Endothelial cell of umbilical vein (primary cell): ENCODE results near the gene TENM4. TPM values are rescaled to one million over a fixed set of nuclear protein-coding genes. Genes with fewer than 3 reads are reported as not detected.
A peak's percentile ranks its signal among the peaks of the same experiment; 100 is the strongest.

Experiments
- BruUV-seq: library from RNA; stranded (reverse); fragments of 400-500 nt; replicated peaks from 2 replicates; lab custom pipeline; 2021; lab: Mats Ljungman, UMichigan
- CTCF ChIA-PET: fragments of 300-600, 350-600 bp; sonication (Branson Sonifier 250); formaldehyde crosslinking; loops from one replicate; lab custom pipeline; 2021; ENCODE audit warnings: antibody characterized with exemption, inconsistent platforms; lab: Charles Lee
- POLR2A ChIA-PET: fragments of 300-600, 350-600 bp; sonication (Branson Sonifier 250); formaldehyde crosslinking; loops from one replicate; lab custom pipeline; 2021; ENCODE audit warnings: antibody characterized with exemption, inconsistent platforms; lab: Charles Lee
- DNase-seq: peaks from one replicate; pipeline ENCODE4 v3.0.0-alpha.2; 2011; ENCODE audit warnings: low read depth, low spot score
- FAIRE-seq: peaks from 2 replicates; lab custom pipeline; 2011; peaks lifted over from hg19 to GRCh38; lab: Jason Lieb, UNC
- H2AFZ ChIP-seq: 2 replicates; pipeline ENCODE4 v1.6.0; 2012; ENCODE audit warnings: low read depth, low read length, control low read depth, inconsistent platforms
- H3K27ac ChIP-seq: 2 replicates; pipeline ENCODE4 v1.5.1; 2011; ENCODE audit warnings: low read depth, mild to moderate bottlenecking, control low read depth, low read length, moderate library complexity; ENCODE audit not compliant: insufficient read depth
- H3K27me3 ChIP-seq, 2 experiments: 2 replicates each; pipeline versions ENCODE4 v1.6.0 to v1.6.1; 2011; ENCODE audit warnings: low read length in 2 of 2, mixed read lengths in 1 of 2; ENCODE audit not compliant: control insufficient read depth in 2 of 2, insufficient read depth in 2 of 2
- H3K36me3 ChIP-seq, 2 experiments: 2 replicates in 1 of 2; 3 replicates in 1 of 2; pipeline ENCODE4 v1.5.1; 2011; ENCODE audit warnings: low read length in 2 of 2, mild to moderate bottlenecking in 1 of 2, moderate library complexity in 1 of 2; ENCODE audit not compliant: control insufficient read depth in 2 of 2, insufficient read depth in 2 of 2; ENCODE audit errors: extremely low read depth in 1 of 2
- H3K4me1 ChIP-seq: 3 replicates; pipeline ENCODE4 v1.5.1; 2011; ENCODE audit warnings: mild to moderate bottlenecking, low read length; ENCODE audit not compliant: control insufficient read depth, insufficient read depth; ENCODE audit errors: extremely low read depth
- H3K4me2 ChIP-seq: 2 replicates; pipeline ENCODE4 v1.6.1; 2011; ENCODE audit warnings: low read length, control low read depth, mixed read lengths; ENCODE audit not compliant: insufficient read depth
- H3K4me3 ChIP-seq, 3 experiments: fragments of 200-600 bp in 1 of 3; sonication (generic), shearing (Covaris generic) in 1 of 3; replicated peaks in 1 of 3; 2 replicates each; pipeline ENCODE4 v1.5.1; 2011 to 2016; ENCODE audit warnings: control low read depth in 3 of 3, low read length in 3 of 3, mild to moderate bottlenecking in 2 of 3, inconsistent platforms in 1 of 3, low read depth in 1 of 3, moderate library complexity in 1 of 3; ENCODE audit not compliant: insufficient read depth in 1 of 3
- H3K79me2 ChIP-seq: 2 replicates; pipeline ENCODE4 v1.6.0; 2012; ENCODE audit warnings: low read length, inconsistent platforms; ENCODE audit not compliant: control insufficient read depth, insufficient read depth
- H3K9ac ChIP-seq: replicated peaks from 2 replicates; pipeline ENCODE3; 2011; ENCODE audit warnings: low read length, control low read depth; ENCODE audit not compliant: insufficient read depth; ENCODE audit errors: extremely low read depth
- H3K9me1 ChIP-seq: replicated peaks from 3 replicates; pipeline ENCODE4 v1.6.0; 2011; ENCODE audit warnings: mild to moderate bottlenecking, low read length; ENCODE audit not compliant: control insufficient read depth, insufficient read depth; ENCODE audit errors: extremely low read depth
- H3K9me3 ChIP-seq: replicated peaks from 2 replicates; pipeline ENCODE4 v1.5.1; 2012; ENCODE audit warnings: low read length, inconsistent platforms; ENCODE audit not compliant: control insufficient read depth, insufficient read depth
- H4K20me1 ChIP-seq: replicated peaks from 2 replicates; pipeline ENCODE3; 2011; ENCODE audit warnings: mild to moderate bottlenecking, low read length; ENCODE audit not compliant: control insufficient read depth, insufficient read depth; ENCODE audit errors: extremely low read depth
- EZH2 ChIP-seq: IDR thresholded peaks from 2 replicates; pipeline ENCODE4 v1.6.1; 2012; ENCODE audit warnings: borderline replicate concordance, low read depth, mild to moderate bottlenecking, moderate library complexity, low read length, inconsistent platforms; ENCODE audit not compliant: severe bottlenecking
- FOS ChIP-seq: IDR thresholded peaks from 2 replicates; pipeline ENCODE4 v1.6.1; 2011; ENCODE audit warnings: mild to moderate bottlenecking, low read length, moderate library complexity, borderline replicate concordance; ENCODE audit not compliant: insufficient read depth
- GATA2 ChIP-seq: IDR thresholded peaks from 2 replicates; pipeline ENCODE4 v1.7.0; 2011; ENCODE audit warnings: low read depth, mild to moderate bottlenecking, moderate library complexity, mixed read lengths, low read length; ENCODE audit not compliant: insufficient read length, insufficient read depth
- JUN ChIP-seq: IDR thresholded peaks from 2 replicates; pipeline ENCODE4 v1.6.1; 2011; ENCODE audit warnings: borderline replicate concordance, low read depth; ENCODE audit not compliant: insufficient read length, insufficient read depth
- MYC ChIP-seq: IDR thresholded peaks from one replicate; pipeline ENCODE4 v1.6.1; 2011; ENCODE audit warnings: mild to moderate bottlenecking, low read depth, low read length
- POLR2A ChIP-seq: IDR thresholded peaks from 2 replicates; pipeline ENCODE4 v1.6.1; 2012; ENCODE audit warnings: low read depth, mild to moderate bottlenecking, control low read depth, low read length
- POLR2AphosphoS5 ChIP-seq: IDR thresholded peaks from 2 replicates; pipeline ENCODE4 v1.6.1; 2012; ENCODE audit warnings: low read depth, mild to moderate bottlenecking, control low read depth, low read length, moderate library complexity; ENCODE audit not compliant: insufficient read depth
- dilution Hi-C: fragments of 300-500 bp; cut with MboI; formaldehyde crosslinking; loops from one replicate; pipeline ENCODE4 v1.15.0; 2019; ENCODE audit warnings: low sequenced_read_pairs; ENCODE audit not compliant: extremely low pct_ligation_motif_present
- intact Hi-C: fragments of 100-400 bp; cut with micrococcal nuclease; formaldehyde crosslinking; loops from one replicate; pipeline ENCODE4 v1.10.0; 2022
- polyA plus RNA-seq, 4 experiments: library from polyadenylated mRNA; depleted of rRNA in 3 of 4; stranded (reverse) in 3 of 4; unstranded in 1 of 4; fragments of >200 nt; gene quantifications; 2 replicates each; pipeline versions ENCODE4 v1.2.1 to v1.2.3, GENCODE V29; 2011 to 2012; ENCODE audit warnings: missing spikeins in 1 of 4
- total RNA-seq: library from RNA; stranded (reverse); gene quantifications from 2 replicates; pipeline ENCODE4 v1.2.3, GENCODE V29; 2021
- TF ChIP-seq, protein P1 (sequence below): IDR thresholded peaks from 2 replicates; pipeline ENCODE4 v1.6.1; 2011; ENCODE audit not compliant: insufficient read depth, insufficient read length
- TF ChIP-seq, protein P2 (sequence below), 2 donors: IDR thresholded peaks; 1 replicate in 1 of 2; 2 replicates in 1 of 2; pipeline ENCODE4 v1.5.1; 2011; ENCODE audit warnings: low read length in 2 of 2, mild to moderate bottlenecking in 2 of 2, moderate library complexity in 2 of 2, control low read depth in 1 of 2, inconsistent platforms in 1 of 2, low read depth in 1 of 2; ENCODE audit not compliant: insufficient read depth in 1 of 2; ENCODE audit errors: extremely low read depth in 1 of 2

TENM4 gene
- total and polyA plus RNA-seq, 2 donors (not counting 3 experiments of a cell fraction or from before 2014, with no cell fraction given), result 0.06 to 0.27 TPM

DNA sequence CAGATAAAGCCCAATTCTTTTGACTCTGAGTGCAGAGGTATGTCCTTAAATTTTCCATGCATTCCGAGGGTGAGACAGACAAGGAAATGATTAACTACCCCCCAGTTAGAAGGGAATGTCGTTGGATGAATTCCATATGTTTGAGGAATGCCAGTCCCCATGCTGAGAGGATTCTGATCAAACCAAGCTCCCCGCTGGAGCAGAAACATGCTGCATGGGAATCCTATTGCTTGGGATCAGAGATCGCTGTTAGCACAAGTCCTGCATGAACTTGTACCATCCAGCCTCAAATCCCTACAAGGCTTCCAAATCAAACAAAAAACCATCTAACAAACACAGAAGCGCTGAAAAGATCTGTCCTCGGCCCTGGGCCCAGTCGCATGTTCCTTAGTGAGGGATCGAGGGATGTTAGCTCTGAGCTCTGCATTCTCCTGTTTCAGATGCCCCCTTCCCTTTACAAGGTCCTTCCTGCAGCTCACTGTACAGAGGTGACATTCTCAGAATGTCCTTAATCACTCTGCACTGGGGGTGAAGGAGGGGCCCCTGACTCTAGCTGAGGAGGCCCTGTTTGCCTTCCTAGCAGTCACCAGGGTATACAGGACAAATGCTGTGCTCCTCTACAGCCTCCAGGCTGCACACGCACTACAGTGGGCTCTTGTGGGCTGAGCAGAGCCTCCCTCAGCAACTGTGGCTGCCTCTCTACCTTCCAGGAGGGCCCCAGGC, 353.4 kb downstream of the TENM4 start:
- Histone ChIP-seq H3K27ac (peak overlapping the region; percentile 30), H3K9ac (peak overlapping the region; percentile 41), H3K9me3 (no peaks in the 10 kb centered on the region), H3K4me1 (peaks cover 20% of the 10 kb centered on the region), H3K9me1 (no peaks in the 10 kb centered on the region), H4K20me1 (no peaks in the 10 kb centered on the region), H3K79me2 (no peaks in the 10 kb centered on the region), H3K4me2 (peak overlapping the region; percentile 51), H2AFZ (peak overlapping the region; percentile 82), H3K27me3 (no peaks in the 10 kb centered on the region), H3K36me3 (no peaks in the 10 kb centered on the region), H3K4me3 (no peak overlapping the region)
- TF ChIP-seq, protein P1, sequence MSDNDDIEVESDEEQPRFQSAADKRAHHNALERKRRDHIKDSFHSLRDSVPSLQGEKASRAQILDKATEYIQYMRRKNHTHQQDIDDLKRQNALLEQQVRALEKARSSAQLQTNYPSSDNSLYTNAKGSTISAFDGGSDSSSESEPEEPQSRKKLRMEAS, result no peak
- TF ChIP-seq EZH2 (no peak), POLR2AphosphoS5 (peak; percentile 74), MYC (no peak), FOS (peak; percentile 57), JUN (peak; percentile 24), GATA2 (no peak), POLR2A (no peak)
- TF ChIP-seq, protein P2, sequence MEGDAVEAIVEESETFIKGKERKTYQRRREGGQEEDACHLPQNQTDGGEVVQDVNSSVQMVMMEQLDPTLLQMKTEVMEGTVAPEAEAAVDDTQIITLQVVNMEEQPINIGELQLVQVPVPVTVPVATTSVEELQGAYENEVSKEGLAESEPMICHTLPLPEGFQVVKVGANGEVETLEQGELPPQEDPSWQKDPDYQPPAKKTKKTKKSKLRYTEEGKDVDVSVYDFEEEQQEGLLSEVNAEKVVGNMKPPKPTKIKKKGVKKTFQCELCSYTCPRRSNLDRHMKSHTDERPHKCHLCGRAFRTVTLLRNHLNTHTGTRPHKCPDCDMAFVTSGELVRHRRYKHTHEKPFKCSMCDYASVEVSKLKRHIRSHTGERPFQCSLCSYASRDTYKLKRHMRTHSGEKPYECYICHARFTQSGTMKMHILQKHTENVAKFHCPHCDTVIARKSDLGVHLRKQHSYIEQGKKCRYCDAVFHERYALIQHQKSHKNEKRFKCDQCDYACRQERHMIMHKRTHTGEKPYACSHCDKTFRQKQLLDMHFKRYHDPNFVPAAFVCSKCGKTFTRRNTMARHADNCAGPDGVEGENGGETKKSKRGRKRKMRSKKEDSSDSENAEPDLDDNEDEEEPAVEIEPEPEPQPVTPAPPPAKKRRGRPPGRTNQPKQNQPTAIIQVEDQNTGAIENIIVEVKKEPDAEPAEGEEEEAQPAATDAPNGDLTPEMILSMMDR (IDR thresholded peaks at IDR 0.05; ENCODE audit: extremely low read depth in 1 of 2, insufficient read depth in 1 of 2, low read depth in 1 of 2, low read length in 2 of 2), result no peak
- dilution Hi-C loops, result no loop called here
- CTCF ChIA-PET, result interaction anchor here (0.8 to 6.7 kb wide), 18 partner anchors 9 to 442 kb away, joined by 3 to 81 read pairs (median 4); no protein-coding TSS in a partner anchor
- intact Hi-C loops, result loop anchor here (1.0 kb wide), 1 partner anchor 69 kb away; no protein-coding TSS in a partner anchor
- POLR2A ChIA-PET, result no interaction called here
- DNase-seq (peak; percentile 76), FAIRE-seq (peak; percentile 79)
- BruUV-seq, result no TSS peak
